ENCODE data around the gene MYO5A. TPM values are rescaled to one million over a fixed set of nuclear protein-coding genes. Genes with fewer than 3 reads are reported as not detected.

The MYO5A gene
- total RNA-seq, 1 experiment from 2014 or later = 61.1 TPM

GRCh38 chr15:52329987-52330386 lies 198.7 kb downstream of the MYO5A start:
- H3K36me3 ChIP-seq (ENCODE audit: control insufficient read depth, insufficient read depth, low read length) = no peaks in the 10 kb centered on the region; the same call in 1 of the 2 replicates
- POLR2A ChIA-PET = no interaction called here
- peaks cover 15% of the 10 kb centered on the region for H3K4me1 ChIP-seq (ENCODE audit: control insufficient read depth, insufficient read depth, low read length)
- H3K4me3 ChIP-seq (ENCODE audit: low read depth in 2 of 2, low read length in 2 of 2) = no peak overlapping the region
- in situ Hi-C loops (cut with HindIII; ENCODE audit: low pct_unique_long_range_greater_than_20kb, low sequenced_read_pairs) = no loop called here
- no TSS peak for BruUV-seq (replicated peaks)
- CTCF ChIA-PET = interaction anchor here (0.5 kb wide), 1 partner anchor 101 kb away, joined by 4 read pairs; no protein-coding TSS in a partner anchor
- H3K27me3 ChIP-seq (ENCODE audit: control insufficient read depth, insufficient read depth, low read length) = no peaks in the 10 kb centered on the region
- DNase-seq (ENCODE audit: low read depth, low spot score) = no peak
- H3K9me3 ChIP-seq (ENCODE audit: control insufficient read depth, insufficient read depth, low read depth, low read length) = no peaks in the 10 kb centered on the region
- TF ChIP-seq, protein P1, sequence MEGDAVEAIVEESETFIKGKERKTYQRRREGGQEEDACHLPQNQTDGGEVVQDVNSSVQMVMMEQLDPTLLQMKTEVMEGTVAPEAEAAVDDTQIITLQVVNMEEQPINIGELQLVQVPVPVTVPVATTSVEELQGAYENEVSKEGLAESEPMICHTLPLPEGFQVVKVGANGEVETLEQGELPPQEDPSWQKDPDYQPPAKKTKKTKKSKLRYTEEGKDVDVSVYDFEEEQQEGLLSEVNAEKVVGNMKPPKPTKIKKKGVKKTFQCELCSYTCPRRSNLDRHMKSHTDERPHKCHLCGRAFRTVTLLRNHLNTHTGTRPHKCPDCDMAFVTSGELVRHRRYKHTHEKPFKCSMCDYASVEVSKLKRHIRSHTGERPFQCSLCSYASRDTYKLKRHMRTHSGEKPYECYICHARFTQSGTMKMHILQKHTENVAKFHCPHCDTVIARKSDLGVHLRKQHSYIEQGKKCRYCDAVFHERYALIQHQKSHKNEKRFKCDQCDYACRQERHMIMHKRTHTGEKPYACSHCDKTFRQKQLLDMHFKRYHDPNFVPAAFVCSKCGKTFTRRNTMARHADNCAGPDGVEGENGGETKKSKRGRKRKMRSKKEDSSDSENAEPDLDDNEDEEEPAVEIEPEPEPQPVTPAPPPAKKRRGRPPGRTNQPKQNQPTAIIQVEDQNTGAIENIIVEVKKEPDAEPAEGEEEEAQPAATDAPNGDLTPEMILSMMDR (IDR thresholded peaks at IDR 0.05) = no peak
- no peak for TF ChIP-seq REST (IDR thresholded peaks at IDR 0.05; ENCODE audit: insufficient read depth in 1 of 2, low read depth in 2 of 2, low read length in 1 of 2)
- no peak overlapping the region for H3K27ac ChIP-seq (ENCODE audit: low read length)
- intact Hi-C loops (cut with micrococcal nuclease; ENCODE audit: unreplicated experiment) = loop anchor here (5.0 to 10.0 kb wide), 3 partner anchors 75 to 407 kb away; partner anchors contain the start of gene MYO5A
- ATAC-seq = no peak

DNA sequence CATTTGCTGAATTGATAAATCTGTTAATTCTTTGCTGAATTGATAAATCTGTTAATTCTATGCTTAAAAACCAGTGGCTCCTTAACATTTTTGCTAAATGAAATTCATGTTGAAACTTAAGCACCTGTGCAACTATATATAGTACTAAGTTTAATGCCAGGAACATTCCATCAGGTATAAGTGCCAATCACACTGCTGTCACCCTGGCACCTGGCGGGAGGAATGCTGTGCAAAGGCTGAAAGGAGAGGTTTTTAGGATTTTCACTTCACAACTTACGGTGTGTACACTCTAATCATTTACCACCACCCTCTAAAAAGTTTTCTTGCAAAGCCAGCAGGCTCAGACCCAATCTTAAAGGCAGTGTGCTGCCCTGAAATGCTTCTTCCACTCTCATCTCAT lies 199.5 kb downstream of the MYO5A start:
- ATAC-seq (no peak), DNase-seq (ENCODE audit: low read depth, low spot score) (no peak)
- Histone ChIP-seq H3K27me3 (ENCODE audit: control insufficient read depth, insufficient read depth, low read length) (no peaks in the 10 kb centered on the region), H3K36me3 (ENCODE audit: control insufficient read depth, insufficient read depth, low read length) (no peaks in the 10 kb centered on the region; the same call in 1 of the 2 replicates), H3K27ac (ENCODE audit: low read length) (no peak overlapping the region), H3K4me3 (ENCODE audit: low read depth in 2 of 2, low read length in 2 of 2) (no peak overlapping the region), H3K9me3 (ENCODE audit: control insufficient read depth, insufficient read depth, low read depth, low read length) (no peaks in the 10 kb centered on the region), H3K4me1 (ENCODE audit: control insufficient read depth, insufficient read depth, low read length) (peaks cover 7% of the 10 kb centered on the region; the same call in 1 of the 2 replicates)
- CTCF ChIA-PET = no interaction called here
- in situ Hi-C loops (cut with HindIII; ENCODE audit: low pct_unique_long_range_greater_than_20kb, low sequenced_read_pairs) (no loop called here), intact Hi-C loops (cut with micrococcal nuclease; ENCODE audit: unreplicated experiment) (no loop called here)
- no TSS peak for BruUV-seq (replicated peaks)
- TF ChIP-seq REST (IDR thresholded peaks at IDR 0.05; ENCODE audit: insufficient read depth in 1 of 2, low read depth in 2 of 2, low read length in 1 of 2) (no peak), POLR2AphosphoS5 (IDR thresholded peaks at IDR 0.05; ENCODE audit: low read depth, low read length) (no peak), TCF7L2 (IDR thresholded peaks at IDR 0.05; ENCODE audit: low read depth, low read length) (no peak), SIN3A (IDR thresholded peaks at IDR 0.05; ENCODE audit: borderline replicate concordance, insufficient read depth, low read depth, low read length) (no peak)
- TF ChIP-seq, protein P1 (IDR thresholded peaks at IDR 0.05) = no peak
- POLR2A ChIA-PET = no interaction called here
